Activated CD4-positive, alpha-beta memory T cell treated with anti-CD3 and anti-CD28 coated beads, Interleukin-2, amount 10 ng/mL, durations not matched to agents 7 days and 5 days (primary cell): Measurements from ENCODE around the gene ABLIM3. TPM values are rescaled to one million over a fixed set of nuclear protein-coding genes. Genes with fewer than 3 reads are reported as not detected.

Source experiments
- CTCF ChIA-PET: fragments of 350-600 bp; sonication (Branson Sonifier 250); formaldehyde crosslinking; loops from one replicate; lab custom pipeline; 2021; ENCODE audit warnings: antibody characterized with exemption, inconsistent platforms; lab: Charles Lee
- POLR2A ChIA-PET: fragments of 350-600 bp; sonication (Branson Sonifier 250); formaldehyde crosslinking; loops from one replicate; lab custom pipeline; 2021; ENCODE audit warnings: antibody characterized with exemption; lab: Charles Lee
- DNase-seq: peaks from one replicate; pipeline ENCODE4 v3.0.0-alpha.2; 2020
- H3K27ac Mint-ChIP-seq: one replicate; pipeline ENCODE4 v1.8.0; 2021; ENCODE audit warnings: mild to moderate bottlenecking, mixed read lengths
- H3K27me3 Mint-ChIP-seq: one replicate; pipeline ENCODE4 v1.8.0; 2021; ENCODE audit warnings: mixed read lengths
- H3K36me3 Mint-ChIP-seq: one replicate; pipeline ENCODE4 v1.8.0; 2021; ENCODE audit warnings: low read depth, mixed read lengths
- H3K4me1 Mint-ChIP-seq: one replicate; pipeline ENCODE4 v1.8.0; 2021; ENCODE audit warnings: mixed read lengths
- H3K4me3 Mint-ChIP-seq: one replicate; pipeline ENCODE4 v1.8.0; 2021; ENCODE audit warnings: mild to moderate bottlenecking, mixed read lengths
- H3K9me3 Mint-ChIP-seq: one replicate; pipeline ENCODE4 v1.8.0; 2021; ENCODE audit warnings: mixed read lengths
- total RNA-seq, 2 experiments: library from RNA; stranded (reverse); gene quantifications; one replicate each; pipeline ENCODE4 v1.2.3, GENCODE V29; 2021

The ABLIM3 gene
- total RNA-seq, 2 experiments from 2014 or later = 0.08 to 0.38 TPM

- Mint-ChIP-seq H3K4me1 (no peaks in the 10 kb centered on the region), H3K9me3 (no peaks in the 10 kb centered on the region), H3K36me3 (no peaks in the 10 kb centered on the region), H3K4me3 (no peak overlapping the region), H3K27me3 (peaks cover 4% of the 10 kb centered on the region), H3K27ac (no peak overlapping the region)
- no peak for DNase-seq
- CTCF ChIA-PET = no interaction called here
- POLR2A ChIA-PET = no interaction called here
Observed at GRCh38 chr5:149153193-149153750, 12.0 kb downstream of the ABLIM3 start.

DNA sequence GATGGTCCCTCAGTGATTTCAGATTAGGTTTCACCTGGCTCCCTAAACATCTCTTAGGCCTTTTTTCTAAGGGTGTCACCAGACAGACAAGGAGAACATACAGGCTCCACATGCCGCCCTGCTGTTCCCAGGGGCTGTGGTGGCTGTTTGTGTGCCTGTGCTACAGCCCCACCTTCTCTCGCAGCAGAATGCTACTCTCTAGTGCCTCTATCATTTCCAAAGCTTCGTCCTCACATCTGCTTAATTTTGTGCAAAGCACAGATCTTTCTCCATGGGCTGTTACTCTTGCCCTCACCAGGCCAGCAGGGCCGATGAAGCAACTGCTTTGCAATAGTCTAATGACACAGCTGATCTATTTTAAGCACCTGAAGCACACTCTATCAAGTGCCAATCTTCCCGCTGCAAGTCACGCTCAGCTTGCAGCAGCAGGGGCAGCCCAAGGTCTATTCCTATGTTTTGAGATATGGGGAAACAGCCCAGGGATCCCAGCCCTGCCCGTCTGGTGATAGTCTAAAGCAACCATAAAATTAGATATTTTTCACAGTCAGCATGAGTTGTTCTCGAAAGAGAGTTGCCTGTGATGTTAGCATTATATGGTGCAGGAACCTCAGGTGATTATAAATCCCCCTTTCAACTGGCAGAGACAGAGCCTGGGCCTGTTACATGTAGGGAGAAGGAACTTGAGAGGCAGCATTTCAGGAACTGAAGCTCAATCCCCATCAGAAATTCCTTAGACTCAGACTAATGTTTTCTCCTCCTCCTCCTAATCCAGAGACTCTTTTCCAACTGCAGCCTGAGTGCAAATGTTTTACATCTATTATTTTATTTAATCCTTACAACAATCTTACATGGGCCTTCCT is 12.7 kb downstream of the ABLIM3 start:
- H3K4me1 Mint-ChIP-seq = no peaks in the 10 kb centered on the region
- no peak overlapping the region for H3K4me3 Mint-ChIP-seq
- H3K27me3 Mint-ChIP-seq = peaks cover 4% of the 10 kb centered on the region
- no peaks in the 10 kb centered on the region for H3K9me3 Mint-ChIP-seq
- CTCF ChIA-PET = no interaction called here
- H3K36me3 Mint-ChIP-seq = no peaks in the 10 kb centered on the region
- DNase-seq = no peak
- H3K27ac Mint-ChIP-seq = no peak overlapping the region
- POLR2A ChIA-PET = no interaction called here

DNA sequence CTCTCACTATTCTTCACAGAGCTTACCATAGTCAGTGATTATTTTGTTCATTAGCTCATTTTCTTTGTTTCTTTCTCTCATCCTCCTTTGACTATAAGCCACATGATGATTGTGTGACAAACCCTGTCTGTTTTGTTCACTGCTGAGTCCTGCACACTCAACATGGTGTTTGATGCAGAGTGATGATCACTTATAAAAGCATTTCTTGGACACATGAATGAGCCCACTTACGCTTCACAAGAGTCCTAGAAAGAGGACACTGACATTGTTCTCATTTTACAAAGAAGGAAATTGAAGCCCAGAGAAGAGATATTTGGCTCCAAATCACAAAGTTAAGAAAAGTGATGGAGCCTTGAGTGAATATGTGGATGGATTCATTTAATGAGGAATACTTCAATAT is 13.4 kb downstream of the ABLIM3 start:
- no peaks in the 10 kb centered on the region for H3K4me1 Mint-ChIP-seq
- no peak overlapping the region for H3K27ac Mint-ChIP-seq
- ChIA-PET POLR2A (no interaction called here), CTCF (no interaction called here)
- H3K4me3 Mint-ChIP-seq = no peak overlapping the region
- no peaks in the 10 kb centered on the region for H3K9me3 Mint-ChIP-seq
- no peaks in the 10 kb centered on the region for H3K36me3 Mint-ChIP-seq
- no peak for DNase-seq
- H3K27me3 Mint-ChIP-seq = peaks cover 4% of the 10 kb centered on the region

- Mint-ChIP-seq H3K36me3 (no peaks in the 10 kb centered on the region), H3K4me3 (no peak overlapping the region), H3K9me3 (no peaks in the 10 kb centered on the region), H3K27me3 (no peaks in the 10 kb centered on the region), H3K27ac (no peak overlapping the region), H3K4me1 (no peaks in the 10 kb centered on the region)
- DNase-seq = no peak
- CTCF ChIA-PET = interaction anchor here (1.0 to 1.2 kb wide), 2 partner anchors 15 to 426 kb away, joined by 3 read pairs; partner anchors contain the start of gene ABLIM3
- POLR2A ChIA-PET = no interaction called here
Observed at GRCh38 chr5:149156435-149157083, 15.3 kb downstream of the ABLIM3 start.

DNA sequence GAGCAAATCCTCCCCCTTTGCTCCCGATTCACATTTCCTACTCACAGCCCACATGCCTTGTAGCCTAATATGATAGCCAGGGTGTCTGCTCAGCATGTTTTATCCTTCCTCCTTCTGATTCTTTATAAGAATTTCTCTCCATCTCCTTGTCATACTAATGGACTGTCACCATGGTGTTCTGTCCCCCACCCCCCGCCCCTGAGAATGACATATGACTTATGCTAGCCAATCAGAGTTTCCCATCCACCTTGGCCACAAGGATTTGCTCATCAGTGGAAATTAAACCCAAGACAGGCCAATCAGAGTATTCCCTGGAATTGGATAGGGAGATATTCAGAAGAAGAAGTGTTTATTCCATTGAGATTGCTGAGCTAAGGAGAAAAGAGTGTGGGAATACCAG is 16.0 kb downstream of the ABLIM3 start:
- no peak overlapping the region for H3K4me3 Mint-ChIP-seq
- ChIA-PET POLR2A (no interaction called here), CTCF (no interaction called here)
- H3K9me3 Mint-ChIP-seq = no peaks in the 10 kb centered on the region
- H3K27ac Mint-ChIP-seq = no peak overlapping the region
- H3K27me3 Mint-ChIP-seq = no peaks in the 10 kb centered on the region
- no peak for DNase-seq
- H3K36me3 Mint-ChIP-seq = no peaks in the 10 kb centered on the region
- no peaks in the 10 kb centered on the region for H3K4me1 Mint-ChIP-seq

- H3K9me3 Mint-ChIP-seq = no peaks in the 10 kb centered on the region
- H3K4me1 Mint-ChIP-seq = no peaks in the 10 kb centered on the region
- no peak overlapping the region for H3K27ac Mint-ChIP-seq
- no peaks in the 10 kb centered on the region for H3K27me3 Mint-ChIP-seq
- ChIA-PET POLR2A (no interaction called here), CTCF (no interaction called here)
- H3K36me3 Mint-ChIP-seq = no peaks in the 10 kb centered on the region
- no peak for DNase-seq
- no peak overlapping the region for H3K4me3 Mint-ChIP-seq
Observed at GRCh38 chr5:149160291-149160787, 19.0 kb downstream of the ABLIM3 start.

GRCh38 chr5:149161026-149161687 is 19.9 kb downstream of the ABLIM3 start:
- ChIA-PET POLR2A (no interaction called here), CTCF (interaction anchor here (0.7 kb wide), 1 partner anchor 206 kb away, joined by 3 read pairs; no protein-coding TSS in a partner anchor)
- Mint-ChIP-seq H3K9me3 (no peaks in the 10 kb centered on the region), H3K36me3 (no peaks in the 10 kb centered on the region), H3K27me3 (peaks cover 4% of the 10 kb centered on the region), H3K4me1 (no peaks in the 10 kb centered on the region), H3K27ac (no peak overlapping the region), H3K4me3 (no peak overlapping the region)
- no peak for DNase-seq

DNA sequence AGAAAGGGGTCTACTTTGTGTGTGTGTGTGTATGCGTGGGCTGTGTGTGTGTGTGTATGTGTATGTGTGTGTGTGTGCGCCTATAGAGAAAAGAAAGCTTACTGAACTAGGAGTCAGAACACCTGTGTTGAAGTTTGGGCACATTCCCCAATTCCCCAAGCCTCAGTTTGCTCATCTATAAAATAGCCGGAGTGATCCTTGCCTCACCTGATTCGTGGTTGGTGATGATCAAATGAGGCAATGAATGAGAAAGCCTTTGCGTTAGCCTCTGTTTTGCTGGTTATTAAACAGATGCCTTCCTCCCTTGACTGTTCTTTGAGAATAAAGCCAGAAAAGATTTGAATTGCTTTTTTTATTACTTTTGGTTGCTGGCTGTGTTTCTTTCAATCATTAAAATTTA is 20.6 kb downstream of the ABLIM3 start:
- Mint-ChIP-seq H3K4me3 (no peak overlapping the region), H3K9me3 (no peaks in the 10 kb centered on the region), H3K4me1 (no peaks in the 10 kb centered on the region), H3K36me3 (no peaks in the 10 kb centered on the region), H3K27me3 (peaks cover 6% of the 10 kb centered on the region), H3K27ac (no peak overlapping the region)
- no peak for DNase-seq
- CTCF ChIA-PET = interaction anchor here (0.7 kb wide), 1 partner anchor 205 kb away, joined by 3 read pairs; no protein-coding TSS in a partner anchor
- POLR2A ChIA-PET = no interaction called here

DNA sequence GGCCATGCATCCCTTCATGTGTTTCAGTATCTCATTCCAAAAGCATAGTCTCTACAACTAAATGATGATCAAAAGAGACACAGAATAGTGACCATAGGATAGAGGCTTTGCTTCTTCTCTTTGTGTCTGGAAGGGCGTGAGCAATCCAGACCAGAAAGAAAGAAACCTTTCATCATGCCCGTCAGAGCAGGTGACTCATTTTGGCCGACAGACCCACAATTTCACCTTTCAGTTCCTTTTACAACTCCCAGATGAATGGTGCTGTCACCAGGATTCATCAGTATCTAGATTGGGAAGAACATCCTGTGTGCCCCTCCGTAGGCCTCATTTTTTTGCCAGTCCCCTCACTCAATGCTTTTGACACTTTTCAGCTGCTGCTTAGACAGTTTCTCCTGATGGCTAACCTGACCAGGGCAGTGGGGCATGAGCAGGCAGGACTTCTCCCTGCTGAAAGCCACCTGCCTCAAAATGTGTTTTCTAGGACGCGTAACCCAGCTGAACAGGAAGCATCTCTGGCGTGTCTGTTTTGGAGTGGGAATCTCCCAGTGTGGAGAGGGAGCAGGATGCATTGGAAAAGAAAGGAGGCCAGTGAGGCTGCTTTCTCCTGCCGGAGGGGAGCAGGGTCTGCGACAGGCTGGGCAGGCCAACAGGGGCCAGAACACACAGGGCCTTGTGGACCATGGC is 21.2 kb downstream of the ABLIM3 start:
- no peaks in the 10 kb centered on the region for H3K9me3 Mint-ChIP-seq
- H3K27me3 Mint-ChIP-seq = peaks cover 7% of the 10 kb centered on the region
- H3K4me3 Mint-ChIP-seq = no peak overlapping the region
- no peaks in the 10 kb centered on the region for H3K36me3 Mint-ChIP-seq
- CTCF ChIA-PET = no interaction called here
- no peak for DNase-seq
- no peaks in the 10 kb centered on the region for H3K4me1 Mint-ChIP-seq
- no peak overlapping the region for H3K27ac Mint-ChIP-seq
- POLR2A ChIA-PET = no interaction called here

- Mint-ChIP-seq H3K9me3 (no peaks in the 10 kb centered on the region), H3K27me3 (peaks cover 14% of the 10 kb centered on the region), H3K4me3 (no peak overlapping the region), H3K4me1 (no peaks in the 10 kb centered on the region), H3K27ac (no peak overlapping the region), H3K36me3 (no peaks in the 10 kb centered on the region)
- POLR2A ChIA-PET = interaction anchor here (0.5 kb wide), 1 partner anchor 781 kb away, joined by 3 read pairs; the partner anchor contains the start of gene FBXO38
- CTCF ChIA-PET = no interaction called here
- DNase-seq = no peak
Observed at GRCh38 chr5:149164731-149165130, 23.4 kb downstream of the ABLIM3 start.

DNA sequence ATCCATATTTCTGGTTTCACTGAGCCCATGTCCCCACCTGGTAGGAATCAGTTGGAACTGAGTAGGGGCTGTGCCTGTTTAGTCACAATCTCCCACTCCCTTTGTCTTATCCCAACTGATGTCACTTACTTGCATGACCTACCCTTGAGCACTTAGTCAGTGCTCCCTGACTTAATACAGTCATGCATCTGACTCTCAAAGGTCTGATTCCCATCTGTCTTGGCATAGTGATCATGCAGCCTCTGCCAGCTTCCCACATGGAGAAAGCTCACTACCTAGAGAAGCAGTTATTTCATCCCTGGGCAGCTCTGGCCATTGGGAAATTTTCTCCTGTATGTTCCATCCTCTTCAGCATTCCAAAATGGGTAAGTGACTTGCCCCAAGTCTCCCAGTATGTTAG is 24.8 kb downstream of the ABLIM3 start:
- Mint-ChIP-seq H3K4me3 (no peak overlapping the region), H3K9me3 (no peaks in the 10 kb centered on the region), H3K27me3 (peaks cover 14% of the 10 kb centered on the region), H3K4me1 (no peaks in the 10 kb centered on the region), H3K27ac (no peak overlapping the region), H3K36me3 (no peaks in the 10 kb centered on the region)
- POLR2A ChIA-PET = no interaction called here
- CTCF ChIA-PET = no interaction called here
- no peak for DNase-seq

GRCh38 chr5:149166591-149167100 is 25.4 kb downstream of the ABLIM3 start:
- H3K4me3 Mint-ChIP-seq = no peak overlapping the region
- peaks cover 15% of the 10 kb centered on the region for H3K27me3 Mint-ChIP-seq
- no peak overlapping the region for H3K27ac Mint-ChIP-seq
- POLR2A ChIA-PET = no interaction called here
- H3K36me3 Mint-ChIP-seq = no peaks in the 10 kb centered on the region
- no peak for DNase-seq
- H3K9me3 Mint-ChIP-seq = no peaks in the 10 kb centered on the region
- peaks cover under 1% of the 10 kb centered on the region for H3K4me1 Mint-ChIP-seq
- CTCF ChIA-PET = no interaction called here
